Activated CD4-positive, alpha-beta T cell treated with anti-CD3 and anti-CD28 coated beads, Interleukin-2, amount 10 ng/mL, durations not matched to agents 7 days and 5 days (primary cell): ENCODE data around the gene PSORS1C2. TPM values are rescaled to one million over a fixed set of nuclear protein-coding genes. Genes with fewer than 3 reads are reported as not detected.
A peak's percentile ranks its signal among the peaks of the same experiment; 100 is the strongest.

Experiments used
- CTCF ChIA-PET: fragments of 350-600 bp; sonication (Branson Sonifier 250); formaldehyde crosslinking; loops from one replicate; lab custom pipeline; 2021; ENCODE audit warnings: antibody characterized with exemption; lab: Charles Lee
- POLR2A ChIA-PET: fragments of 350-600 bp; sonication (Branson Sonifier 250); formaldehyde crosslinking; loops from one replicate; lab custom pipeline; 2021; ENCODE audit warnings: antibody characterized with exemption; lab: Charles Lee
- DNase-seq: peaks from one replicate; pipeline ENCODE4 v3.0.0-alpha.2; 2020
- H3K27ac Mint-ChIP-seq: one replicate; pipeline ENCODE4 v1.8.0; 2021; ENCODE audit warnings: mild to moderate bottlenecking, moderate library complexity, mixed read lengths
- H3K27me3 Mint-ChIP-seq: one replicate; pipeline ENCODE4 v1.8.0; 2021; ENCODE audit warnings: mixed read lengths
- H3K36me3 Mint-ChIP-seq: one replicate; pipeline ENCODE4 v1.8.0; 2021; ENCODE audit warnings: low read depth, mixed read lengths
- H3K4me1 Mint-ChIP-seq: one replicate; pipeline ENCODE4 v1.8.0; 2021; ENCODE audit warnings: mixed read lengths
- H3K4me3 Mint-ChIP-seq: one replicate; pipeline ENCODE4 v1.8.0; 2021; ENCODE audit warnings: mild to moderate bottlenecking, moderate library complexity, mixed read lengths
- H3K9me3 Mint-ChIP-seq: one replicate; pipeline ENCODE4 v1.8.0; 2021; ENCODE audit warnings: mixed read lengths
- total RNA-seq, 2 experiments: library from RNA; stranded (reverse); gene quantifications; one replicate each; pipeline ENCODE4 v1.2.3, GENCODE V29; 2021

PSORS1C2 gene
- total RNA-seq, 2 experiments from 2014 or later: not detected

GRCh38 chr6:31128093-31128676 is 10.7 kb downstream of the PSORS1C2 start:
- Mint-ChIP-seq H3K27ac (no peak overlapping the region), H3K9me3 (no peaks in the 10 kb centered on the region), H3K36me3 (no peaks in the 10 kb centered on the region), H3K27me3 (peaks cover 13% of the 10 kb centered on the region), H3K4me1 (no peaks in the 10 kb centered on the region), H3K4me3 (no peak overlapping the region)
- ChIA-PET POLR2A (no interaction called here), CTCF (interaction anchor here (0.7 to 1.6 kb wide), 4 partner anchors 13 to 392 kb away, joined by 3 to 4 read pairs (median 3); no protein-coding TSS in a partner anchor)
- peak; percentile 79 for DNase-seq

GRCh38 chr6:31126396-31127175 is 12.3 kb downstream of the PSORS1C2 start:
- H3K4me1 Mint-ChIP-seq: no peaks in the 10 kb centered on the region
- no peaks in the 10 kb centered on the region for H3K9me3 Mint-ChIP-seq
- H3K27ac Mint-ChIP-seq: no peak overlapping the region
- no peaks in the 10 kb centered on the region for H3K36me3 Mint-ChIP-seq
- POLR2A ChIA-PET: interaction anchor here (0.6 kb wide), 1 partner anchor 449 kb away, joined by 6 read pairs; no protein-coding TSS in a partner anchor
- no peak overlapping the region for H3K4me3 Mint-ChIP-seq
- CTCF ChIA-PET: interaction anchor here (0.6 to 1.7 kb wide), 2 partner anchors 10 to 218 kb away, joined by 3 to 5 read pairs; no protein-coding TSS in a partner anchor
- DNase-seq: no peak
- peaks cover 13% of the 10 kb centered on the region for H3K27me3 Mint-ChIP-seq

- ChIA-PET CTCF (interaction anchor here (0.8 to 1.7 kb wide), 2 partner anchors 9 to 12 kb away, joined by 3 to 5 read pairs; no protein-coding TSS in a partner anchor), POLR2A (no interaction called here)
- H3K4me3 Mint-ChIP-seq: no peak overlapping the region
- H3K9me3 Mint-ChIP-seq: no peaks in the 10 kb centered on the region
- H3K27ac Mint-ChIP-seq: no peak overlapping the region
- no peaks in the 10 kb centered on the region for H3K4me1 Mint-ChIP-seq
- H3K36me3 Mint-ChIP-seq: no peaks in the 10 kb centered on the region
- H3K27me3 Mint-ChIP-seq: peaks cover 13% of the 10 kb centered on the region
- no peak for DNase-seq
These were observed 13.1 kb downstream of the PSORS1C2 start for GRCh38 chr6:31125586-31126363.

- Mint-ChIP-seq H3K9me3 (no peaks in the 10 kb centered on the region), H3K4me1 (no peaks in the 10 kb centered on the region), H3K27me3 (peaks cover 13% of the 10 kb centered on the region), H3K27ac (no peak overlapping the region), H3K36me3 (no peaks in the 10 kb centered on the region), H3K4me3 (no peak overlapping the region)
- ChIA-PET POLR2A (no interaction called here), CTCF (interaction anchor here (0.8 kb wide), 1 partner anchor 12 kb away, joined by 3 read pairs; no protein-coding TSS in a partner anchor)
- DNase-seq: no peak
These were observed 13.7 kb downstream of the PSORS1C2 start for GRCh38 chr6:31125162-31125561.

GRCh38 chr6:31122791-31123706 is 15.8 kb downstream of the PSORS1C2 start:
- Mint-ChIP-seq H3K27me3 (peaks cover 2% of the 10 kb centered on the region), H3K27ac (no peak overlapping the region), H3K36me3 (no peaks in the 10 kb centered on the region), H3K9me3 (no peaks in the 10 kb centered on the region), H3K4me3 (no peak overlapping the region), H3K4me1 (no peaks in the 10 kb centered on the region)
- ChIA-PET CTCF (interaction anchor here (1.1 to 1.3 kb wide), 2 partner anchors 15 to 42 kb away, joined by 3 read pairs; partner anchors contain the start of gene PSORS1C2), POLR2A (no interaction called here)
- DNase-seq: no peak

GRCh38 chr6:31121131-31121790 is 17.6 kb downstream of the PSORS1C2 start:
- Mint-ChIP-seq H3K36me3 (no peaks in the 10 kb centered on the region), H3K9me3 (no peaks in the 10 kb centered on the region), H3K27ac (no peak overlapping the region), H3K4me3 (no peak overlapping the region), H3K27me3 (peaks cover 2% of the 10 kb centered on the region), H3K4me1 (no peaks in the 10 kb centered on the region)
- ChIA-PET CTCF (interaction anchor here (0.9 to 1.8 kb wide), 2 partner anchors 17 to 75 kb away, joined by 3 to 4 read pairs; no protein-coding TSS in a partner anchor), POLR2A (no interaction called here)
- DNase-seq: no peak

- CTCF ChIA-PET: interaction anchor here (1.8 kb wide), 1 partner anchor 17 kb away, joined by 4 read pairs; no protein-coding TSS in a partner anchor
- no peaks in the 10 kb centered on the region for H3K4me1 Mint-ChIP-seq
These were observed 18.5 kb downstream of the PSORS1C2 start, which contains the start of gene CDSN for GRCh38 chr6:31120151-31120915. Gene CDSN (minus strand): TSS chr6:31120446. CDS start chr6:31120419, 27 bp downstream.

GRCh38 chr6:31118178-31118577 is 20.7 kb downstream of the PSORS1C2 start:
- DNase-seq: no peak
- H3K36me3 Mint-ChIP-seq: no peaks in the 10 kb centered on the region
- H3K27ac Mint-ChIP-seq: no peak overlapping the region
- H3K27me3 Mint-ChIP-seq: peaks cover 7% of the 10 kb centered on the region
- ChIA-PET POLR2A (no interaction called here), CTCF (interaction anchor here (1.4 kb wide), 1 partner anchor 31 kb away, joined by 4 read pairs; no protein-coding TSS in a partner anchor)
- H3K4me3 Mint-ChIP-seq: no peak overlapping the region
- H3K4me1 Mint-ChIP-seq: no peaks in the 10 kb centered on the region
- no peaks in the 10 kb centered on the region for H3K9me3 Mint-ChIP-seq

More at GRCh38 chr6:31120151-31120915, 18.5 kb downstream of the PSORS1C2 start, which contains the start of gene CDSN:
- no peak for DNase-seq
- POLR2A ChIA-PET: no interaction called here
- Mint-ChIP-seq H3K9me3 (no peaks in the 10 kb centered on the region), H3K27me3 (peaks cover 6% of the 10 kb centered on the region), H3K36me3 (no peaks in the 10 kb centered on the region), H3K4me3 (no peak within 1 kb of the TSS), H3K27ac (no peak within 1 kb of the TSS)

GRCh38 chr6:31116661-31117385 is 22.0 kb downstream of the PSORS1C2 start:
- CTCF ChIA-PET: interaction anchor here (0.9 to 1.6 kb wide), 4 partner anchors 10 to 30 kb away, joined by 3 to 5 read pairs (median 4); no protein-coding TSS in a partner anchor
- H3K27me3 Mint-ChIP-seq: peaks cover 7% of the 10 kb centered on the region
- no peak overlapping the region for H3K27ac Mint-ChIP-seq
- H3K9me3 Mint-ChIP-seq: no peaks in the 10 kb centered on the region
- DNase-seq: no peak
- no peaks in the 10 kb centered on the region for H3K36me3 Mint-ChIP-seq
- H3K4me1 Mint-ChIP-seq: no peaks in the 10 kb centered on the region
- no peak overlapping the region for H3K4me3 Mint-ChIP-seq
- POLR2A ChIA-PET: no interaction called here

GRCh38 chr6:31115941-31116560 is 22.8 kb downstream of the PSORS1C2 start:
- H3K4me3 Mint-ChIP-seq: no peak overlapping the region
- CTCF ChIA-PET: interaction anchor here (0.9 to 1.6 kb wide), 4 partner anchors 11 to 30 kb away, joined by 3 to 5 read pairs (median 4); no protein-coding TSS in a partner anchor
- no peaks in the 10 kb centered on the region for H3K4me1 Mint-ChIP-seq
- no peak for DNase-seq
- POLR2A ChIA-PET: no interaction called here
- H3K36me3 Mint-ChIP-seq: no peaks in the 10 kb centered on the region
- no peak overlapping the region for H3K27ac Mint-ChIP-seq
- no peaks in the 10 kb centered on the region for H3K9me3 Mint-ChIP-seq
- H3K27me3 Mint-ChIP-seq: peaks cover 7% of the 10 kb centered on the region
